SK-N-SH treated with all-trans-retinoic acid at 6 μM for 48 hours (cell line): ENCODE data around the gene FAM153A.
"Not testable (repeated sequence)": the region's sequence is repeated elsewhere in the genome, so short reads cannot be mapped to it uniquely, and the experiment has no call there.

Source experiments
- ARNTL ChIP-seq: fragments of 450-650 bp; formaldehyde crosslinking; IDR thresholded peaks from 2 replicates; pipeline ENCODE4 v1.5.0; 2020; ENCODE audit warnings: low read depth, mild to moderate bottlenecking, moderate library complexity, borderline replicate concordance
- CREB5 ChIP-seq: fragments of 250-450 bp; sonication (Bioruptor Pico); IDR thresholded peaks from 2 replicates; pipeline ENCODE4 v1.5.1; 2020; ENCODE audit warnings: low read depth, mild to moderate bottlenecking, moderate library complexity
- CSDC2 ChIP-seq: fragments of 250-450 bp; sonication (Bioruptor Pico); IDR thresholded peaks from 2 replicates; pipeline ENCODE4 v1.5.0; 2020; ENCODE audit warnings: mild to moderate bottlenecking, moderate library complexity
- GLIS3 ChIP-seq: fragments of 250-450 bp; sonication (Bioruptor Pico); IDR thresholded peaks from 2 replicates; pipeline ENCODE4 v1.5.0; 2020; ENCODE audit warnings: mild to moderate bottlenecking, moderate library complexity
- ISL1 ChIP-seq: fragments of 250-450 bp; sonication (Bioruptor Pico); IDR thresholded peaks from 2 replicates; pipeline ENCODE4 v2.1.2; 2022; ENCODE audit warnings: mild to moderate bottlenecking, moderate library complexity
- OSR1 ChIP-seq: fragments of 250-450 bp; sonication (Bioruptor Pico); IDR thresholded peaks from 2 replicates; pipeline ENCODE4 v1.8.0; 2022; ENCODE audit warnings: moderate library complexity, mild to moderate bottlenecking, inconsistent platforms
- POU6F1 ChIP-seq: fragments of 250-450 bp; sonication (Bioruptor Pico); IDR thresholded peaks from 2 replicates; pipeline ENCODE4 v1.8.0; 2021; ENCODE audit warnings: low read depth, mild to moderate bottlenecking, moderate library complexity, borderline replicate concordance
- SNAI2 ChIP-seq: fragments of 250-450 bp; sonication (Bioruptor Pico); IDR thresholded peaks from 2 replicates; pipeline ENCODE4 v1.5.0; 2020; ENCODE audit warnings: mild to moderate bottlenecking, moderate library complexity
- TSHZ2 ChIP-seq: fragments of 250-450 bp; sonication (Bioruptor Pico); IDR thresholded peaks from 2 replicates; pipeline ENCODE4 v1.5.0; 2020; ENCODE audit warnings: mild to moderate bottlenecking, moderate library complexity
- ZC3H10 ChIP-seq: fragments of 250-450 bp; sonication (Bioruptor Pico); IDR thresholded peaks from 2 replicates; pipeline ENCODE4 v1.5.1; 2021; ENCODE audit warnings: mild to moderate bottlenecking, moderate library complexity
- ZFP3 ChIP-seq: fragments of 250-450 bp; sonication (Bioruptor Pico); IDR thresholded peaks from 2 replicates; pipeline ENCODE4 v1.5.0; 2020; ENCODE audit warnings: mild to moderate bottlenecking, moderate library complexity
- ZNF70 ChIP-seq: fragments of 450-650 bp; formaldehyde crosslinking; IDR thresholded peaks from 2 replicates; pipeline ENCODE4 v1.5.0; 2020; ENCODE audit warnings: mild to moderate bottlenecking, moderate library complexity
- ZNF8 ChIP-seq: fragments of 450-650 bp; formaldehyde crosslinking; IDR thresholded peaks from 2 replicates; pipeline ENCODE4 v1.5.0; 2020; ENCODE audit warnings: mild to moderate bottlenecking, moderate library complexity

- TF ChIP-seq CSDC2 (CRISPR knock-in tag); ISL1; POU6F1 (CRISPR knock-in tag); OSR1 (CRISPR knock-in tag); ZFP3 (CRISPR knock-in tag); GLIS3 (CRISPR knock-in tag); ZNF8 (CRISPR knock-in tag); TSHZ2 (CRISPR knock-in tag); ZC3H10 (CRISPR knock-in tag); CREB5 (CRISPR knock-in tag); ZNF70 (CRISPR knock-in tag); SNAI2; ARNTL: not testable (repeated sequence)
Measured at GRCh38 chr5:177822489-177822888, 39.8 kb upstream of the FAM153A start.
